T47D (cell line): ENCODE data around the gene ZNRF4.
"Not testable (repeated sequence)": the region's sequence is repeated elsewhere in the genome, so short reads cannot be mapped to it uniquely, and the experiment has no call there.

Source experiments
- DNase-seq, 2 experiments: peaks; one replicate each; pipeline versions ENCODE4 v3.0.0 to v3.0.0-alpha.2; 2011 to 2012; ENCODE audit warnings: low read depth in 1 of 2, low spot score in 1 of 2
- JUND ChIP-seq: IDR thresholded peaks from 2 replicates; pipeline ENCODE4 v1.6.1; 2012; ENCODE audit warnings: low read depth
- in situ Hi-C: cut with HindIII; loops from 2 replicates; pipeline ENCODE4 v1.10.0; 2016; ENCODE audit warnings: low sequenced_read_pairs, low pct_unique_long_range_greater_than_20kb

ZNRF4 gene

DNA sequence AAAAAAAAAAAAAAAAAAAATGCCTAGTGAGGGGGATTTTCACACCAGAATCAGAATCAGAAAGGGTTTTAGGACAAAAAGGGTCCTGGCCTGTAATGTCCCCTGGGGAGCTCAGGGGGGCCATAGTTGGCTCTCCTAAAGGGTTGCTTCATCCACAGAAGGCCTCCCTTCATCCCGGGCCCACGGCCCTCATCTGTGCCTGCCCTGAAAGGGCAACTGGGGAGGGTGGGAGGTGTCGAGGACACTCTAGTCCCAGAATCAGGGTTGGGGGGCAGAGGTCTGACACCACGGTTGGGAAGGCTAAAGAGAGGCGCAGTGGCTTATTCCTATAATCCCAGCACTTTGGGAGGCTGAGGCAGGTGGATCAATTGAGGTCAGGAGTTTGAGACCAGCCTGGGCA lies 22.5 kb upstream of the ZNRF4 start:
- TF ChIP-seq JUND = no peak
- DNase-seq = no peak
- in situ Hi-C loops = no loop called here

DNA sequence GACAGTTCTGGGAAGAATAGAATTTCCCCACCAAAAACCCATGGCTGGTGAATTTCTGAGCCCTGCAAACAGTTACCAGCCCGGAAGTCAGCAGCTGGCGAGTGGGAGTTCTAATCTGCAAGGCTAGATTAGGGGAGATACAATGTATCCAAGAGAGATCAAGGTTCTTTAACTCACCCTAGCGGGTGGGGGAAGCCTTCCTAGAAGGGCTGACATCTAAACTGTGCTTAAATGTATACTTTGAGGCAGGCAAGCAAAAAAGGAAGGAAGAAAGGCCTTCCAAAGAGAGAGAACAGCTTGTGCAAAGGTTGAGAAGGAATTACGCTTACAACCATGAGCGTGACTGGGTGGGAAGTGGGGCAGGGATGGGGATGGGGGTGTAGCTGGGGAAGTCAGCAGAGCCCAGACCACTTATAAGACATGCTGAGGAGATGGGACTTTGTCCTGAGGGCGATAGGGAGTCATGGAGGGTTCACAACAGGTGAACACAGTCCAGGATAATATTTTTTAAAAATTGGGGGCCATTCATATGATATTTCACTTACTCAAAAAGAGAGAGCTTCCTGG lies 20.8 kb upstream of the ZNRF4 start:
- no peak for DNase-seq
- in situ Hi-C loops = no loop called here
- TF ChIP-seq JUND = no peak

GRCh38 chr19:5434970-5435641 lies 20.1 kb upstream of the ZNRF4 start:
- DNase-seq = no peak
- no peak for TF ChIP-seq JUND
- in situ Hi-C loops = no loop called here

GRCh38 chr19:5435642-5436017 lies 19.6 kb upstream of the ZNRF4 start:
- TF ChIP-seq JUND = no peak
- no peak for DNase-seq
- in situ Hi-C loops = no loop called here

DNA sequence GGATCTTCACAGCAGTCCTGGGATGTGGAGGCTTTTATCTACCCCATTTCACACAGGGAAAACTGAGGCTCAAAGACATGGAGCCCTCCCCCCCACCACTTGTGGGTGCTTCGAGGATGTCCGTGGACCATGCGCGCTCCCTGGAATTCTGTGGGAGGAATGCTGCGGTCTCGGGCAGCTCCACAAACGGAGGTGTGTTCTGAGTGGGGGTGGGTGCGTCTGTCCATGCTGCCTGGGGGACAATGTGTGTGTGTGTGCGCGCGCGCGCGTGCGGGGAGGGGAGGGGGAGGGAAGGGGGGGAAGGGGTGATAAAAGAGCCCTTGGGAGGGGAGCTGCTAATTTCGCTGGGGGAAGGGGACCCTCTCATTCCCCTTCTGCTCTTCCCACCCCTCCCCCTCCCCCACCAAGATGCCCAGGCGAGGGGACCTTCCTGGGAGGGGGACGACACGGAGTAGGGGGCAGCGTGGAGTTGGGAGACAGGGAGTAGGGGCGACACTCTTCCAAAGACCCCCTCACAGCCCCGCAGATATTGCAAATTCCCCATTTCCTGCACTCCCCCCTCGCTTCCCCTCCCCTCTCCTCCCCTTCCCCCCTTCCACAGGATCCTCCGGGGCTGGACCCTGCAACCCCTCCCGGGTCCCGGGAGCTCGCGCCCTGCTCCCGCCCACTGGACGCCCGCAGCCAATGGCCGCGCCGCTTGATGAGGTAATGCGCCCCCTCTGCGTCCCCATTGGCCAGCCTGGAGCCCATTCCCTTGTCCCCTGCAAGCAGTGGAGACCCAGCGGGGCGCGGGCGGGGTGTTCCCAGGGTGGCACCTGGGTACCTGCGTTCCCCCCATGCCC lies 18.9 kb upstream of the ZNRF4 start:
- TF ChIP-seq JUND = no peak
- DNase-seq = peak; percentile 41 to 43
- in situ Hi-C loops = no loop called here

- in situ Hi-C loops = no loop called here
- no peak for DNase-seq
- TF ChIP-seq JUND = no peak
Observed at GRCh38 chr19:5436948-5437306, 18.3 kb upstream of the ZNRF4 start.

- in situ Hi-C loops = not testable (repeated sequence)
Observed at GRCh38 chr19:5438756-5439155, 16.5 kb upstream of the ZNRF4 start.

DNA sequence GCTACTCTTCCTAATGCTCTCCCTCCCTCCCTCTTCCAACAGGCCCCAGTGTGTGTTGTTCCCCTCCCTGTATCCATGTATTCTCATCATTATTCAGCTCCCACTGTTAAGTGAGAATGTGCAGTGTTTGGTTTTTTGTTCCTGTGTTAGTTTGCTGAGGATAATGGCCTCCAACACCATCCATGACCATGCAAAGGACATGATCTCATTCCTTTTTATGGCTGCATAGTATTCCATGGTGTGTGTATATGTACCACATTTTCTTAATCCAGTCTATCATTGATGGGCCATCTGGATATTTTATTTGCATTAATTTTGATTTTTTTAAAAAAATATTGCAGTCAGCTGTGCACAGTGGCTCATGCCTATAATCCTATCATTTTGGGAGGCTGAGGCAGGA lies 15.8 kb upstream of the ZNRF4 start:
- in situ Hi-C loops = no loop called here
- no peak for DNase-seq
- no peak for TF ChIP-seq JUND

More at GRCh38 chr19:5438756-5439155, 16.5 kb upstream of the ZNRF4 start:
- not testable (repeated sequence) for DNase-seq

DNA sequence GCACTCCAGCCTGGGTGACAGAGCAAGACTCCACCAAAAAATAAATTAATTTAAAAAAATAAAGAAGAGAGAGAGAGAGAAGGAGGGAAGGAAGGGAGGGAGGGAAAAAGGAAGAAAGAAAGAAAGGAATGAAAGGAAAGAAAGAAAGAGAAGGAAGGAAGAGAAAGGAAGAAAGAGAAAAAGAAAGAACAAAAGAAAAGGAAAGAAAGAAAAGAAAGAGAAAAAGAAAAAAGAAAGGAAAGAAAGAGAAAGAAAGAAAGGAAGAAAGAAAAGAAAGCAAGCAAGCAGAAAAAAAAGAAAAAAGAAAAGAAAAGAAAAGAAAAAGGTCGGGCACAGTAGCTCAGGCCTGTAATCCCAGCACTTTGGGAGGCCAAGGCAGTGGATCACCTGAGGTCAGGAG lies 14.9 kb upstream of the ZNRF4 start:
- no peak for DNase-seq
- no peak for TF ChIP-seq JUND
- in situ Hi-C loops = no loop called here

DNA sequence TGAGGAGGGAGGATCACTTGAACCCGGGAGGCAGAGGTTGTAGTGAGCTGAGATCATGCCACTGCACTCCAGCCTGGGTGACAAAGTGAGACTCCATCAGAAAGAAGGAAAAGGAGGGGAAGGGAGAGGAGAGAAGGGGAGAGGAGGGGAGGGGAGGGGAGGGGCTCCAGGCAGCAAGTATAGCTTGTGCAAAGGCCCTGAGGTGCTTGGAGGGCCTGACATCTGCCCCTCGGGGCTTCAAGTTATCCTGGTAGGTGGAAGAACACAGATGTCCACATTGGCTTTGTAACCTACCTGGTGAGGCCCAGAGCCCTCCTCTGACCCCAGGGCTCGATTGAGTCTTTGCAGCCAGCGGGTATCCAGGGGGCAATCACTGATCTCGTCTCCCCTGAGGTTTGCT lies 11.5 kb upstream of the ZNRF4 start:
- in situ Hi-C loops = no loop called here
- TF ChIP-seq JUND = no peak
- no peak for DNase-seq

- no peak for DNase-seq
- TF ChIP-seq JUND = no peak
- in situ Hi-C loops = no loop called here
Observed at GRCh38 chr19:5444431-5444830, 10.8 kb upstream of the ZNRF4 start.

- DNase-seq = no peak
- in situ Hi-C loops = no loop called here
- no peak for TF ChIP-seq JUND
Observed at GRCh38 chr19:5445071-5445470, 10.1 kb upstream of the ZNRF4 start.

DNA sequence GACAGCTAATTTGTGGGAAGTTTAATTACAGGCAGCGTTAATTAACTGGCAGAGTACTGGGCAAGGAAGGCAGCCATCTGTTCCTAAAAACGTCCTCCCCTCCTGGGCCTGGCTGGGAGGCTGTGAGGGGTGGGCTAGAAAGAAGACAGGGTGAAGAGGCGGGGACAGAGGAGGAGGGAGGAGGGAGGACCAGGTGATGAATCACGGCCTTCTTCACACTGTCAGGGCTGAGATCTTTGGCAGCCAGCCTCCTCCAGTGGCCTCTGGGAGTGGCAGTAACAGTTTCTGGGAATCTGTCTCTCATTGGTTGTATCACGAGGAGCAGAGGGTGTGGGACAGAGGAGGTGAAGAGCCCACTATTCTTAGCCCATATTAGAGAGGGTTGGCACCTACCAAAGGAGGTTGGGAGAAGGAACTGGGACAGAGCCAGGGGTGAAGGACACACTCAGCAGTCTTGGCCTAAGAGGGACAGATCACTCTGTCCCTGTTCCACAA lies 9.6 kb upstream of the ZNRF4 start:
- in situ Hi-C loops = no loop called here
- no peak for DNase-seq
- no peak for TF ChIP-seq JUND
